Measurements from ENCODE around the gene WDR33. TPM values are rescaled to one million over a fixed set of nuclear protein-coding genes. Genes with fewer than 3 reads are reported as not detected.

WDR33 gene
- total RNA-seq, 3 donors from 2014 or later, result 43.3 to 57.1 (median 43.4) TPM

- intact Hi-C loops (cut with DNase I, micrococcal nuclease), result no loop called here
- no peak for ATAC-seq
- no peak for DNase-seq
- H3K4me1 ChIP-seq (ENCODE audit: low read depth), result peaks cover 6% of the 10 kb centered on the region
- TF ChIP-seq, protein P1, sequence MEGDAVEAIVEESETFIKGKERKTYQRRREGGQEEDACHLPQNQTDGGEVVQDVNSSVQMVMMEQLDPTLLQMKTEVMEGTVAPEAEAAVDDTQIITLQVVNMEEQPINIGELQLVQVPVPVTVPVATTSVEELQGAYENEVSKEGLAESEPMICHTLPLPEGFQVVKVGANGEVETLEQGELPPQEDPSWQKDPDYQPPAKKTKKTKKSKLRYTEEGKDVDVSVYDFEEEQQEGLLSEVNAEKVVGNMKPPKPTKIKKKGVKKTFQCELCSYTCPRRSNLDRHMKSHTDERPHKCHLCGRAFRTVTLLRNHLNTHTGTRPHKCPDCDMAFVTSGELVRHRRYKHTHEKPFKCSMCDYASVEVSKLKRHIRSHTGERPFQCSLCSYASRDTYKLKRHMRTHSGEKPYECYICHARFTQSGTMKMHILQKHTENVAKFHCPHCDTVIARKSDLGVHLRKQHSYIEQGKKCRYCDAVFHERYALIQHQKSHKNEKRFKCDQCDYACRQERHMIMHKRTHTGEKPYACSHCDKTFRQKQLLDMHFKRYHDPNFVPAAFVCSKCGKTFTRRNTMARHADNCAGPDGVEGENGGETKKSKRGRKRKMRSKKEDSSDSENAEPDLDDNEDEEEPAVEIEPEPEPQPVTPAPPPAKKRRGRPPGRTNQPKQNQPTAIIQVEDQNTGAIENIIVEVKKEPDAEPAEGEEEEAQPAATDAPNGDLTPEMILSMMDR (IDR thresholded peaks at IDR 0.05), result no peak
- no peaks in the 10 kb centered on the region for H3K36me3 ChIP-seq (ENCODE audit: low read depth)
- no peak overlapping the region for H3K4me3 ChIP-seq
- no peaks in the 10 kb centered on the region for H3K9me3 ChIP-seq
Observed at GRCh38 chr2:127653421-127654083, 157.4 kb downstream of the WDR33 start.

- Histone ChIP-seq H3K4me3 (no peak overlapping the region), H3K36me3 (ENCODE audit: low read depth) (no peaks in the 10 kb centered on the region), H3K9me3 (no peaks in the 10 kb centered on the region), H3K4me1 (ENCODE audit: low read depth) (peaks cover 6% of the 10 kb centered on the region)
- ATAC-seq, result no peak
- peak in 1 of 3 donors; percentile 35 for DNase-seq
- TF ChIP-seq, protein P1 (IDR thresholded peaks at IDR 0.05), result no peak
- intact Hi-C loops (cut with DNase I, micrococcal nuclease), result no loop called here
Observed at GRCh38 chr2:127652786-127653357, 158.1 kb downstream of the WDR33 start.

GRCh38 chr2:127651971-127652550 is 158.9 kb downstream of the WDR33 start:
- ATAC-seq (no peak), DNase-seq (peak in 2 of 3 donors; percentile 46 to 50)
- Histone ChIP-seq H3K9me3 (no peaks in the 10 kb centered on the region), H3K4me1 (ENCODE audit: low read depth) (peaks cover 6% of the 10 kb centered on the region), H3K4me3 (no peak overlapping the region), H3K36me3 (ENCODE audit: low read depth) (no peaks in the 10 kb centered on the region)
- TF ChIP-seq, protein P1 (IDR thresholded peaks at IDR 0.05), result no peak
- intact Hi-C loops (cut with DNase I, micrococcal nuclease), result no loop called here

GRCh38 chr2:127651381-127651809 is 159.6 kb downstream of the WDR33 start:
- Histone ChIP-seq H3K4me3 (no peak overlapping the region), H3K36me3 (ENCODE audit: low read depth) (no peaks in the 10 kb centered on the region), H3K4me1 (ENCODE audit: low read depth) (peaks cover 6% of the 10 kb centered on the region), H3K9me3 (no peaks in the 10 kb centered on the region)
- DNase-seq, result peak in 2 of 3 donors; percentile 16 to 42
- no peak for ATAC-seq
- intact Hi-C loops (cut with DNase I, micrococcal nuclease), result no loop called here
- TF ChIP-seq, protein P1 (IDR thresholded peaks at IDR 0.05), result no peak

Other genes starting within 250 kb of the WDR33 start
- under 1 TPM in 1 of 3 donors, not detected in 2; 0.51 TPM for gene GPR17, start 165.0 kb downstream of the WDR33 start, total RNA-seq
- gene LIMS2, start 135.6 kb downstream of the WDR33 start, total RNA-seq, result 100 to 1,000 TPM in 1 of 3 donors, 10 to 100 TPM in 2; 12.5 to 478 (median 29.9) TPM
- gene SFT2D3, start 109.7 kb downstream of the WDR33 start, total RNA-seq, result 1 to 10 TPM; 5.1 to 8.8 (median 8.1) TPM
- gene POLR2D, start 47.0 kb upstream of the WDR33 start, total RNA-seq, result 10 to 100 TPM; 20.9 to 25.3 (median 21.3) TPM
- gene AMMECR1L, start 74.8 kb upstream of the WDR33 start, total RNA-seq, result 10 to 100 TPM; 13.1 to 18.7 (median 15.6) TPM
- 10 to 100 TPM; 26.0 to 31.7 (median 29.8) TPM for gene SAP130, start 216.9 kb upstream of the WDR33 start, total RNA-seq